Measurements from ENCODE around the gene MT1H.
"Not testable (repeated sequence)": the region's sequence is repeated elsewhere in the genome, so short reads cannot be mapped to it uniquely, and the experiment has no call there.

MT1H gene

GRCh38 chr16:56669005-56669839 lies at the start of gene MT1H:
TSS of gene MT1H (plus strand) at chr16:56669814. CDS start at chr16:56669885, 71 bp downstream.
- no peak for DNase-seq (ENCODE audit: low spot score)

- no peak for DNase-seq (ENCODE audit: low spot score)
Measured at GRCh38 chr16:56620339-56620897, 49.2 kb upstream of the MT1H start.

- DNase-seq (ENCODE audit: low spot score): not testable (repeated sequence)
Measured at GRCh38 chr16:56621665-56622445, 47.8 kb upstream of the MT1H start.

- not testable (repeated sequence) for DNase-seq (ENCODE audit: low spot score)
Measured at GRCh38 chr16:56623184-56623583, 46.4 kb upstream of the MT1H start.

GRCh38 chr16:56623637-56624036 lies 46.0 kb upstream of the MT1H start:
- DNase-seq (ENCODE audit: low spot score): no peak

- DNase-seq (ENCODE audit: low spot score): peak; percentile 85
Measured at GRCh38 chr16:56625140-56625942, 44.3 kb upstream of the MT1H start, which contains the start of gene MT1E. TSS of gene MT1E (plus strand) at chr16:56625781. CDS start at chr16:56625852, 71 bp downstream.

- DNase-seq (ENCODE audit: low spot score): peak; percentile 64
Measured at GRCh38 chr16:56625943-56626654, 43.5 kb upstream of the MT1H start.

GRCh38 chr16:56626685-56627084 lies 42.9 kb upstream of the MT1H start:
- peak; percentile 11 for DNase-seq (ENCODE audit: low spot score)

GRCh38 chr16:56628486-56629350 lies 40.9 kb upstream of the MT1H start:
- DNase-seq (ENCODE audit: low spot score): peak; percentile 47

- no peak for DNase-seq (ENCODE audit: low spot score)
Measured at GRCh38 chr16:56629531-56629930, 40.1 kb upstream of the MT1H start.

GRCh38 chr16:56630134-56630533 lies 39.5 kb upstream of the MT1H start:
- DNase-seq (ENCODE audit: low spot score): no peak

- DNase-seq (ENCODE audit: low spot score): no peak
Measured at GRCh38 chr16:56631197-56631596, 38.4 kb upstream of the MT1H start.

- DNase-seq (ENCODE audit: low spot score): no peak
Measured at GRCh38 chr16:56631832-56632155, 37.8 kb upstream of the MT1H start.

- peak; percentile 18 for DNase-seq (ENCODE audit: low spot score)
Measured at GRCh38 chr16:56632156-56632847, 37.3 kb upstream of the MT1H start, which contains the start of gene MT1M. TSS of gene MT1M (plus strand) at chr16:56632659. CDS start at chr16:56632732, 73 bp downstream.

GRCh38 chr16:56632848-56633365 lies 36.7 kb upstream of the MT1H start:
- DNase-seq (ENCODE audit: low spot score): no peak

GRCh38 chr16:56633535-56633934 lies 36.1 kb upstream of the MT1H start:
- no peak for DNase-seq (ENCODE audit: low spot score)

GRCh38 chr16:56634715-56635440 lies 34.7 kb upstream of the MT1H start:
- no peak for DNase-seq (ENCODE audit: low spot score)

GRCh38 chr16:56635441-56635967 lies 34.1 kb upstream of the MT1H start:
- DNase-seq (ENCODE audit: low spot score): no peak

Data from kidney tubule cell (primary cell).